NCI-H2171 treated with DMSO at 0.1 percent for 48 hours (cell line): ENCODE data around the gene ZPBP2.
"Not testable (repeated sequence)": the region's sequence is repeated elsewhere in the genome, so short reads cannot be mapped to it uniquely, and the experiment has no call there.

Source experiments
- DNase-seq: peaks from one replicate; lab custom pipeline; 2025; lab: John Stamatoyannopoulos, UW

ZPBP2 gene

GRCh38 chr17:39855911-39856649, 11.9 kb upstream of the ZPBP2 start:
- not testable (repeated sequence) for DNase-seq

GRCh38 chr17:39861235-39861634, 6.8 kb upstream of the ZPBP2 start:
- no peak for DNase-seq

DNA sequence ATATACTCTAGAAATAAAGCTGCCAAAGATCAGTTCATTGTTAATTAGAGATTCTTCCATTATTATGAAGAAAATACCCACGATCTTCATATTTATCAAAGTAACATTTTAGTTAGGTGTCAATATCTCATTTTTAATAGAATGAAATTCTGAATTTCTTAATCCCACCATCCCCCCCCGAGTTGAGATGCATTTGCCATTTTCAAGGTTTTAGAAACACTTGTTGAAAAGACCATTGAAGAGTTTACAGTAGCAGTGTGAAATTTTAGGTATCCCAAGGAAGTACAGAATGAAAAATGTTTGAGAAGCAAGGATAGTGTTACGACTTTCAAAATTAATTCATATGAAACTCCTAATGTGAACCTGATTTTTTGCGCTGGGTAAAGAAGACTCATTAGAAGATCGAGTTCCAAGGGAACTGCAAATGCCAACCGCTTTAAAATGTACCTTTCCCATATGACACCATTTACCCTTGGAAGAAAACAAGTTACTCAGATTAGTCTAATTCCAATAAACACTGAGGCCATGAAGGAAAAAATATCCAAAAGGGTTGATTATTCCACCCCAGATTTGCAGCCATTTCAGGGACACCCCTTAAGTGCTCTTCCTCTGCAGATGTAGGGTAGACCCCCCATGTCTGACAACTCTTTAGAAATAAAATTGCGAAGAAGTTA, 4.6 kb upstream of the ZPBP2 start:
- DNase-seq: no peak

- peak; percentile 31 for DNase-seq
Observed at GRCh38 chr17:39863918-39864746, 3.9 kb upstream of the ZPBP2 start, which contains the start of gene IKZF3. TSS of gene IKZF3 (minus strand) at chr17:39864312. CDS start at chr17:39864126, 186 bp downstream.

GRCh38 chr17:39866013-39866730, 1.8 kb upstream of the ZPBP2 start:
- DNase-seq: no peak

DNA sequence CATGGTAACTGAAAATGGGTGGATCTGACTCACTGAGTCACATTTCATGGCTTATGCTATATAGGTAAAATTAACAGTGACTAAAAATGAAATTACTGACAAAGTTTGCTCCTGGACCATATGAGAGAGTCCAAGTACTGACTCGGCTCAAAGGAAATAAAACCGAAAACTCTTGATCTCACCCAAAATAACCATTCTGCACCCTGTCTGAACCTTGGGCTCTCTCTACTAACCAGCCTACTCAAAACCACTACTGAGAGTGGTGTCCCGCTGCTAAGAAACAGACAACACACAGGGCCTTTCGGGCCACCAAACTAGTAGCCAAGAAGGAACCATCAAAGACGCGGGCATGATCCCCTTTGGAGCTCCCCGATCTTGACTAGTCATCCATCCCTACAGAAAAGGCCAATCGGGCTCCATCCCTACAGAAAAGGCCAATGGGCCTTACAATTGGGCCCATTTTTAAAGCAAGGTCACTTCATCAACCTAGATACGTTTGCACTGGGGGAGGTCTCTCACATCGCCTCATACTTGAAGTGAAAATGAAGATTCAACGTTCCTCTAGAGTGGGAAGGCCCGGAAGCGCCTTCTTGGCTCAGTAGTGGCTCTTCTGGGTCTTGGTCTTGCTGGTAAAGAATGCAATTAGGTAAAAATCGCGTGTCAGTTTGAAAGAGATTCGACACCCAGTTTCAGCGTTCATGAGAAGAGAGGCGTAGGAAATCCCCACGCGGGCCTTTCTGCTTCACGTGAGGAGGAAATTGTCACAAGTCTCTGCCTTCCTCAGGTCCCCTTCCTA, 720 bp upstream of the ZPBP2 start:
- DNase-seq: no peak

GRCh38 chr17:39868554-39868942, 546 bp downstream of the ZPBP2 start:
- no peak for DNase-seq

GRCh38 chr17:39870776-39871175, 2.8 kb downstream of the ZPBP2 start:
- no peak for DNase-seq

GRCh38 chr17:39871801-39872200, 3.8 kb downstream of the ZPBP2 start:
- no peak for DNase-seq

DNA sequence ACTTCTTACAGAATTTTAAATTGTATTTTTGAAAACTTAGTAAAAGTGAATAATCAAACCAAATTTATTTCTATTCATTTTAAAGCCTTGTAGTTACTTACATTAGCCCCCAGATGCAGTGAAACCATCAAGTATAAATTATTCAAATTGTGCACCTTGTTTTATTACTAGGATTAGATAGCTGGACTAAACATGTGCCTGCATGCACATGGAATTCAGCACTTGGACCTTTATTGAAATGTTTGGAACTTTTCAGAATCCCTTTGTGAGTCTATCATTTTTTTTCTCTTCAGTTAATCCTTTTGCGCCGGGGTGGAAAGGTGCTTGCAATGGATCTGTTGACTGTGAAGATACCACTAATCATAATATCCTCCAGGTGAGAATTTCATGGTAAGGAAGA, 4.7 kb downstream of the ZPBP2 start:
- DNase-seq: peak; percentile 68

DNA sequence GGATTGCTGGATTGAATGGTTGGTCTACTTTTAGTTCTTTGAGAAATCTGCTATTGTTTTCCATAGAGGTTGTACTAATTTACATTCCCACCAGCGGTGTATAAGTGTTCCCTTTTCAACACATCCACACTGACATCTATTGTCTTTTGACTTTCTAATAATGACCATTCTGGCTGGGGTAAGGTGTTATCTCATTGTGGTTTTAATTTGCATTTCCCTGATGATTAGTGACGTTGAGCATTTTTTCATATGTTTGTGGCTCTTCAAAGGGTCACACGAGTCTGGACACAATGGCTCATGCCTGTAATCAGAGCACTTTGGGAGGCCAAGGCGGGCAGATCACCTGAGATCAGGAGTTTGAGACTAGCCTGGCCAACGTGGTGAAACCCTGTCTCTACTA, 18.1 kb downstream of the ZPBP2 start:
- DNase-seq: not testable (repeated sequence)

DNA sequence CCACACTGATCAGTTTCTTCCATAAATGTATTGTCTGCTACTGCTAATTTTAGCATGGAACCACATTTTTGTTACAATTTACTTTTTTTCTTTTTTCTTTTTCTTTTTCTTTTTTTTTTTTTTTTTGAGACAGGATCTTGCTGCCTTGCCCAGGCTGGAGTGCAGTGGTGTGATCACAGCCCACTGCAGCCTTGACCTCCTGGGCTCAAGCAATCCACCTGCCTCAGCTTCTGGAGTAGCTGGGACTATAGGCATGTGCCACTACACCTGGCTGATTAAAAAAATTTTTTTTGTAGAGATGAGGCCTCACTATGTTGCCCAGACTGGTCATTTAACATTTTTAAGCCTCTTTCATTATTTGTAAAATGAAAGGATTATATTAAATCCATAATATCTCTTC, 19.1 kb downstream of the ZPBP2 start:
- DNase-seq: no peak

DNA sequence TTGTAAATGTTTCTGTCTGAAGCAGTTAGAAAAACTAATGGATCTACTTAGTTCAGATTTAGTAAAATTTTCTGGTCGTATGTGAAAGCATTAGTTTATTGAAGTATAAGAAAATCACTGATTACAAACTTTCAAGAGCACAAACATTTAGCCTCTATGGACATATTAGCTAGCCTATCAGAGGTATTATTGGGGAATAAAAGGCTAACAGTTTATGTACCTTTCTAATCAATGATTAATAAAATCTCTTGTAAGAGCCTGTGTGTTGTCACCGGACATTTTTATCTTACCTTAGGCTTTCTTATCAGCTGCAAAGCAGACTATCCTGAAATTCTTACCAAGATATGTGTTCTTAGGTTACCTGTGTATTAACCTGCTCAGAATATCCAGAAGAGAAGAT, 21.2 kb downstream of the ZPBP2 start:
- no peak for DNase-seq

DNA sequence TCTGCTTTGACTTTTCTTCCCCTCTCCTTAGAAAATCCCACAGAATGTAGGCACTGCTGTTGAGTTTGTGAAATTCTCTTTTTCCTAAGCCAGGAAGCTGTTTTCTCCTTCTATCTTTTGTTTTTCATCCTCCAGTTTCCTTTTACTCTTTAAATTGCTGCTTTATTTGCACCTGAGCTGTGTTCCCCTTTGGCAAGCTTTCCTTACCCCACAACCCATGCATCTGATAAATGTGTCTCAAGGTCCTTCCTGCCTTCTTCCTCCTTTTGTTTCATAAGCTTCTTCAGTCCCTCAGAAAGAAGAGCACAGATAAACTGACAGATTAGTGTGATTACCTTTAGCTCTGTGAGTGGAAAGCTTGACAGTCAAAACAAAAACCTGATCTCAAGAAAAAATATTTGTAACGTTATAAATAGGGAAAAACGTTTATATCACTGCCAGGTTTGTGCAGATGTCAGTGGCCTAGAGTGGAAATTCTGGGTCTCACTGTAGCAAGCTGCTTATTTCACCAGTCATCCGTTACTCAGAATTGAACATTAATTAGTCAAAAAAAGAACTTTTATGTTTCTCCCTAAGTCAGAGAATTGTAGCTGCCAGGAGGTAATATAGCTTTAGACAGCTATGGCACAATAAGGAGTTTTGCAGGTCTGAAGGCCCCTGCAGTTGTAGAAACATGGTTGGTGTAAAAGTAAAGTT, 26.8 kb downstream of the ZPBP2 start:
- DNase-seq: no peak

DNA sequence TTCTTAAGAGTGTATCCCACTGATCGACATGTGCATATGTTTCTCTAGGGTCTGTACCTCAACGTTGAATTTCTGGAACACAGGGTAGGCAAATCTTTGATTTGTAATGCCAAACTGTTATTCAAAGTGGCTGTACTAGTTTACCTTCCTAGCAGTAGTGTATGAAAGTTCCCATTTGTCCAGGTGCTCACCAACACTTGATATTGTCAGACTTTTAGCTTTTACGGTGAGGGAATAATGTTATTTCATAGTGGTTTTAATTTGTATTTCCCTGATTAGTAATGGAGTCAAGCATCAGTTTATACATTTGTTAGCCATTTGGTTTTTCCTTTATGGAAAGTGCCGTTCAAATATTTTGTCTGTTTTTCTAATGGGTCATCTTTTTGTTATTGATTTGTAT, 30.1 kb downstream of the ZPBP2 start:
- DNase-seq: no peak

DNA sequence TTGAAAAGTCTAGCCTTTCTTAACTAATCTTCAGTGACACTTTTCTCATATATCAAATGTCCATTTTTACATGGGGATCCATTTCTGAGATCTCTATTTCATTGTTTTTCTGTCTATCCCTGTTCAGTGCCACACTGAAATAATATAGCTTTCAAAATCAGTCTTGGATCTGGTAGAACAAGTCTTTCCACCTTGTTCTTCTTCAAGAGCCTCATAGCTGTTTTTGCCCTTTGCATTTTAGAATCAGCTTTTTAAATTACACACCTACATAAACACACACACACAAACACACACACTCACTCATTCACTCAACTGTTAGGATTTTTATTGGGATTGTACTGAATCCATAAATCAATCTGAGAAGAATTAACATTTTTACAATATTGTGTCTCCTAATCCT, 31.2 kb downstream of the ZPBP2 start:
- no peak for DNase-seq

DNA sequence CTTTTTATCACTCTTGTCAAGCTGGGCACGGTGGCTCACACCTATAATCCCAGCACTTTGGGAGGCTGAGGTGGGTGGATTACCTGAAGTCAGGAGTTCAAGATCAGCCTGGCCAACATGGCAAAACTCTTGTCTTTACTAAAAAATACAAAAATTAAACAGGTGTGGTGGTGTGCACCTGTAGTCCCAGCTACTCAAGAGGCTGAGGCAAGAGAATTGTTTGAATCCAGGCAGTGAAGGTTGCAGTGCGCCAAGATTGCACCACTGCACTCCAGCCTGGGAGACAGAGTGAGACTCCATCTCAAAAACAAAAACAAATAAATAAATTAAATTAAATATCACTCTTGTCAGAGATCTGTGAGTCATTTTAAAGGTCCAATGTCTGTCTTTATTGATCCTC, 34.0 kb downstream of the ZPBP2 start:
- not testable (repeated sequence) for DNase-seq

DNA sequence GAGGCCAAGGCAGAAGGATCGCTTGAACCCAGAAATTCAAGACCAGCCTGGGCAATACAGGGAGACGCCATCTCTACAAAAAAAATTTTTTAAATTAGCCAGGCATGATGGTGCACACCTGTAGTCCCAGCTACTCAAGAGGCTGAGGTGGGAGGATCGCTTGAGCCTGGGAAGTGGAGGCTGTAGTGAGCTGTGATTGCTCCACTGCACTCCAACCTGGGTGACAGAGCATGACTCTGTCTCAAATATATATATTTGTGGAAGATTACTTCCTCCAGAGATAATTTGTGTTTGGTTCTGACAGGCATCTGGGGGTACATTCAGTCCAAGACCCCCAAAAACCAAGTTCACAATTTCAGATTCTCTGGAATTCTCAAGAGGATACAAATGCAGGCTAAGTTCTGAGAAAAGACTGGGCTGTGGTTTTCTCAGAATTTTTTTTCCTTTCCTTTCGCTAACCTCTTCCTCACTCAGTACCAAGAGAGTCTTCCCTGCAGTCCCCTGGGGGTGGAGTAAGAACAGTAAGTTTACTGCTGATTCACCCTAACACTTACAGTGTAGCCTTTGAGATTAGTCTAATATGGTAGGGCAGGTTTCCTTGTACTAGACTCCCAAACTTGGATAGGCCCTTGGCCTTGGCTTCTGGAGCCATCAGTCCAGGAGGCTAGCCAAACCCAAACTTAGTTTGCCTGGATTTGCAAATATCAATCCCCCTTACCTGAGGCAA, 35.3 kb downstream of the ZPBP2 start:
- DNase-seq: no peak

- no peak for DNase-seq
Observed at GRCh38 chr17:39904990-39905288, 36.9 kb downstream of the ZPBP2 start.

DNA sequence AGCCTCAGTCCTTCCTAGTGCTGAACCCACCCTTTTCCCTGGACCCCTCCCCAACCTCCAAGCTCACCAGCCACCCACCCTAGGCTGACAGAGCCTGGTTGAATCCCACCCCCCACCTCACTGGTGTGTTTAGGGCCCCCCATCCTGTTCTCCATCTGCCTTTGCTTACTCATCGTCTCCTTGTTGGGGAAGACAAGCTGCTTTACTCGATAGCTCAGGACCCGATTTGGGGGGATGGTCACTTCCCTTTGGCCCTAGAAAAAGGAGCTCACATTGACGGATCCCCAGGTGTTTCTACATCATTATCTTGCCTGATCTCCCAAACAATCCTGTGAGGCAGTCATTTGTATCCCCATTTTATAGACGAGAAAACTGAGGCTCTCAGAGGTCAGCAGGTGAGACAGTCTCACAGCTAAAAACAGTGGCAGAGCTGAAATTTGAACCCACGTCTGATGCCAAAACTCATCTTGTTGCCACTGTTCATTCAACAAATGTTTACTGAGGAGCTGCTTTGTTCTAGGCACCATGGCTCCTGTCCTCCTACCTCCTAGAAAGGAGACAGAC, 40.9 kb downstream of the ZPBP2 start:
- no peak for DNase-seq
